Transverse colon (tissue), 4 donors: Measurements from ENCODE around the gene RUVBL2.

Experiments used
- POLR2AphosphoS5 ChIP-seq, 3 donors: sonication (generic); formaldehyde crosslinking; IDR thresholded peaks; one replicate each; pipeline ENCODE4 v1.6.1; 2016; ENCODE audit warnings: antibody characterized with exemption in 3 of 3
- TF ChIP-seq, protein P1 (sequence below), 5 experiments: fragments of 200-600 bp in 3 of 5; fragments of 450-650 bp in 2 of 5; sonication (generic) in 3 of 5; IDR thresholded peaks; 1 replicate in 2 of 5; 2 replicates in 3 of 5; pipeline ENCODE4 v1.5.1; 2016 to 2017; ENCODE audit warnings: antibody characterized with exemption in 5 of 5, inconsistent platforms in 3 of 5, mild to moderate bottlenecking in 2 of 5, moderate library complexity in 1 of 5

DNA sequence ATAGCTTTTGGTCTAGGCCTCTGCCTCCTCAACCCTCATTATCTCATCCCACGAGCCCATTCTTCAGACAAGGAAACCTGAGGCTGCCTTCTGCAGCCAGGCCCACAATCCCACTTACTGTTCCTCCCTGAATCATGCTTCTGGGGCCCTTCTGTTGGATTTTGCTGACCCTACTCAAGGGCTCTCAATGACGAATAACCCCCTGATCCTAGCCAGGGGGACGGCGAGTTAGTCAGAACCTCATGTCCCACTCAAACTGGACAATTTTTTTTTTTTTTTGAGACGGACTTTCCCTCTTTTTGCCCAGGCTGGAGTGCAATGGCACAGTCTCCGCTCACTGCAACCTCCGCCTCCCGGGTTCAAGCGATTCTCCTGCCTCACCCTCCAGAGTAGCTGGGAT, 28.4 kb downstream of the RUVBL2 start:
- no peak for TF ChIP-seq POLR2AphosphoS5 (IDR thresholded peaks at IDR 0.05)
- TF ChIP-seq, protein P1, sequence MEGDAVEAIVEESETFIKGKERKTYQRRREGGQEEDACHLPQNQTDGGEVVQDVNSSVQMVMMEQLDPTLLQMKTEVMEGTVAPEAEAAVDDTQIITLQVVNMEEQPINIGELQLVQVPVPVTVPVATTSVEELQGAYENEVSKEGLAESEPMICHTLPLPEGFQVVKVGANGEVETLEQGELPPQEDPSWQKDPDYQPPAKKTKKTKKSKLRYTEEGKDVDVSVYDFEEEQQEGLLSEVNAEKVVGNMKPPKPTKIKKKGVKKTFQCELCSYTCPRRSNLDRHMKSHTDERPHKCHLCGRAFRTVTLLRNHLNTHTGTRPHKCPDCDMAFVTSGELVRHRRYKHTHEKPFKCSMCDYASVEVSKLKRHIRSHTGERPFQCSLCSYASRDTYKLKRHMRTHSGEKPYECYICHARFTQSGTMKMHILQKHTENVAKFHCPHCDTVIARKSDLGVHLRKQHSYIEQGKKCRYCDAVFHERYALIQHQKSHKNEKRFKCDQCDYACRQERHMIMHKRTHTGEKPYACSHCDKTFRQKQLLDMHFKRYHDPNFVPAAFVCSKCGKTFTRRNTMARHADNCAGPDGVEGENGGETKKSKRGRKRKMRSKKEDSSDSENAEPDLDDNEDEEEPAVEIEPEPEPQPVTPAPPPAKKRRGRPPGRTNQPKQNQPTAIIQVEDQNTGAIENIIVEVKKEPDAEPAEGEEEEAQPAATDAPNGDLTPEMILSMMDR (IDR thresholded peaks at IDR 0.05) = no peak
